SU-DHL-6 (cell line): Measurements from ENCODE around the gene ABHD5.

Experiments used
- H2AFZ ChIP-seq: fragments of 200-600 bp; sonication (generic); 2 replicates; pipeline ENCODE4 v1.6.1; 2014; ENCODE audit warnings: low read depth, mild to moderate bottlenecking, moderate library complexity, mixed read lengths, antibody characterized with exemption, low read length; ENCODE audit not compliant: severe bottlenecking
- H3F3A ChIP-seq: fragments of 200-600 bp; shearing (Covaris generic); 2 replicates; pipeline ENCODE4 v1.6.0; 2016; ENCODE audit warnings: antibody characterized with exemption, mild to moderate bottlenecking; ENCODE audit not compliant: insufficient read depth
- H3K27ac ChIP-seq: fragments of 200-600 bp; sonication (generic); 2 replicates; pipeline ENCODE4 v1.5.1; 2016; ENCODE audit warnings: low read depth, mild to moderate bottlenecking, low read length, moderate library complexity, mixed read lengths
- H3K27me3 ChIP-seq: fragments of 200-600 bp; sonication (generic), shearing (Covaris generic); 2 replicates; pipeline ENCODE4 v1.6.0; 2014; ENCODE audit warnings: mild to moderate bottlenecking, low read length
- H3K36me3 ChIP-seq: fragments of 200-600 bp; sonication (generic); 2 replicates; pipeline ENCODE4 v1.6.1; 2014; ENCODE audit warnings: mild to moderate bottlenecking, low read length, mixed read lengths
- H3K4me2 ChIP-seq: fragments of 300-600, 200-600 bp; shearing (Covaris generic), sonication (generic); 2 replicates; pipeline ENCODE4 v1.6.0; 2014; ENCODE audit warnings: low read length, low read depth, mild to moderate bottlenecking; ENCODE audit not compliant: poor library complexity, severe bottlenecking
- H3K4me3 ChIP-seq: fragments of 200-600 bp; sonication (generic); 2 replicates; pipeline ENCODE4 v1.5.1; 2014; ENCODE audit warnings: antibody characterized with exemption, low read length, mild to moderate bottlenecking, mixed read lengths; ENCODE audit not compliant: insufficient read depth, poor library complexity, severe bottlenecking
- H3K79me2 ChIP-seq: fragments of 200-600 bp; sonication (generic); 2 replicates; pipeline ENCODE4 v1.6.1; 2014; ENCODE audit warnings: mild to moderate bottlenecking, low read length, moderate library complexity; ENCODE audit not compliant: insufficient read depth
- H3K9ac ChIP-seq: fragments of 200-600 bp; sonication (generic); 2 replicates; pipeline ENCODE4 v1.7.0; 2014; ENCODE audit warnings: mild to moderate bottlenecking, low read length
- H3K9me2 ChIP-seq: fragments of 200-600 bp; sonication (generic); replicated peaks from 2 replicates; pipeline ENCODE4 v1.6.1; 2014; ENCODE audit warnings: low read length; ENCODE audit not compliant: insufficient read depth
- H3K9me3 ChIP-seq: fragments of 200-600 bp; sonication (generic); 2 replicates; pipeline ENCODE4 v1.6.1; 2014; ENCODE audit warnings: low read length, mixed read lengths; ENCODE audit not compliant: insufficient read depth
- H4K20me1 ChIP-seq: fragments of 200-600 bp; sonication (generic); 2 replicates; pipeline ENCODE4 v1.6.1; 2014; ENCODE audit warnings: low read depth, mild to moderate bottlenecking, antibody characterized with exemption, low read length, moderate library complexity, mixed read lengths
- CTCF ChIP-seq: fragments of 200-600 bp; sonication (generic); IDR thresholded peaks from one replicate; pipeline ENCODE4 v1.5.1; 2017; ENCODE audit warnings: antibody characterized with exemption, mild to moderate bottlenecking, low read length, moderate library complexity; ENCODE audit not compliant: insufficient read depth, poor library complexity, severe bottlenecking
- EZH2phosphoT487 ChIP-seq: fragments of 200-600 bp; sonication (generic), shearing (Covaris generic); conservative IDR thresholded peaks from 2 replicates; pipeline ENCODE4 v1.6.1; 2018; ENCODE audit warnings: mild to moderate bottlenecking, antibody characterized with exemption, low read length, moderate library complexity, mixed read lengths

Gene ABHD5

GRCh38 chr3:43647331-43648166 lies 43.2 kb upstream of the ABHD5 start:
- H2AFZ ChIP-seq, result no peak overlapping the region
- H3K9me3 ChIP-seq, result no peaks in the 10 kb centered on the region
- no peaks in the 10 kb centered on the region for H4K20me1 ChIP-seq
- H3K9ac ChIP-seq, result no peak overlapping the region
- H3K27me3 ChIP-seq, result 0 out of 2 replicates have a peak, but pooled peaks cover 2% of the 10 kb centered on the region
- no peak overlapping the region for H3K27ac ChIP-seq
- no peaks in the 10 kb centered on the region for H3F3A ChIP-seq
- no peaks in the 10 kb centered on the region for H3K79me2 ChIP-seq
- H3K4me3 ChIP-seq, result no peak overlapping the region
- no peaks in the 10 kb centered on the region for H3K9me2 ChIP-seq
- H3K4me2 ChIP-seq, result no peak overlapping the region
- TF ChIP-seq CTCF (no peak), EZH2phosphoT487 (no peak)
- no peaks in the 10 kb centered on the region for H3K36me3 ChIP-seq

- Histone ChIP-seq H3K27me3 (0 out of 2 replicates have a peak, but pooled peaks cover 2% of the 10 kb centered on the region), H3K9me3 (no peaks in the 10 kb centered on the region), H4K20me1 (no peaks in the 10 kb centered on the region), H3K79me2 (no peaks in the 10 kb centered on the region), H3K27ac (no peak overlapping the region), H3F3A (no peaks in the 10 kb centered on the region), H3K9ac (no peak overlapping the region), H3K9me2 (no peaks in the 10 kb centered on the region), H3K36me3 (no peaks in the 10 kb centered on the region), H3K4me3 (no peak overlapping the region), H3K4me2 (no peak overlapping the region), H2AFZ (no peak overlapping the region)
- TF ChIP-seq EZH2phosphoT487 (no peak), CTCF (no peak)
Observed at GRCh38 chr3:43648957-43649356, 41.8 kb upstream of the ABHD5 start.

- Histone ChIP-seq H3K9me2 (no peaks in the 10 kb centered on the region), H3K27me3 (0 out of 2 replicates have a peak, but pooled peaks cover 2% of the 10 kb centered on the region), H3K36me3 (no peaks in the 10 kb centered on the region), H3K4me3 (no peak overlapping the region), H4K20me1 (no peaks in the 10 kb centered on the region), H3F3A (no peaks in the 10 kb centered on the region), H3K79me2 (no peaks in the 10 kb centered on the region), H3K4me2 (no peak overlapping the region), H3K9me3 (no peaks in the 10 kb centered on the region), H2AFZ (no peak overlapping the region), H3K9ac (no peak overlapping the region), H3K27ac (no peak overlapping the region)
- TF ChIP-seq EZH2phosphoT487 (no peak), CTCF (no peak)
Observed at GRCh38 chr3:43649365-43649968, 41.3 kb upstream of the ABHD5 start.
